ENCODE data around the gene RAB35.

RAB35 gene

DNA sequence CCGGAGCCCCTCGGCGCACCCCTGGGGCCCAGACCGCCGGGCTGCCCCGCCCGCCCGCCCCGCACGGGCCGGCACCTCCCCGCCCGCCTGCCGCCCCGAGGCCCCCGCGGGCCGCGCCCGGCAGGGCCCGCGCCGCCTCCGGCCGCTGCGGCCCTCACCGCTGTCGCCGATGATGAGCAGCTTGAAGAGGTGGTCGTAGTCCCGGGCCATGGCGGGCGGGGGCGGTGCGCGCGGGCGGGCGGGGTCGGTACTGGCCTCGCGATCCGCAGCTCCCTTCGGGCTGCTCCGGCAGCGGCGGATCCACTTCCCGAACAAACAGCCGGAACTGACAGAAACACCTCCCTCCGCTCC is at the start of gene RAB35:
RAB35 (minus strand) TSS at position 313 of the 351 bp plus-strand sequence; CDS start at position 210, 103 bp downstream.
- TF ChIP-seq, protein P1, sequence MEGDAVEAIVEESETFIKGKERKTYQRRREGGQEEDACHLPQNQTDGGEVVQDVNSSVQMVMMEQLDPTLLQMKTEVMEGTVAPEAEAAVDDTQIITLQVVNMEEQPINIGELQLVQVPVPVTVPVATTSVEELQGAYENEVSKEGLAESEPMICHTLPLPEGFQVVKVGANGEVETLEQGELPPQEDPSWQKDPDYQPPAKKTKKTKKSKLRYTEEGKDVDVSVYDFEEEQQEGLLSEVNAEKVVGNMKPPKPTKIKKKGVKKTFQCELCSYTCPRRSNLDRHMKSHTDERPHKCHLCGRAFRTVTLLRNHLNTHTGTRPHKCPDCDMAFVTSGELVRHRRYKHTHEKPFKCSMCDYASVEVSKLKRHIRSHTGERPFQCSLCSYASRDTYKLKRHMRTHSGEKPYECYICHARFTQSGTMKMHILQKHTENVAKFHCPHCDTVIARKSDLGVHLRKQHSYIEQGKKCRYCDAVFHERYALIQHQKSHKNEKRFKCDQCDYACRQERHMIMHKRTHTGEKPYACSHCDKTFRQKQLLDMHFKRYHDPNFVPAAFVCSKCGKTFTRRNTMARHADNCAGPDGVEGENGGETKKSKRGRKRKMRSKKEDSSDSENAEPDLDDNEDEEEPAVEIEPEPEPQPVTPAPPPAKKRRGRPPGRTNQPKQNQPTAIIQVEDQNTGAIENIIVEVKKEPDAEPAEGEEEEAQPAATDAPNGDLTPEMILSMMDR (conservative IDR thresholded peaks at IDR 0.05; ENCODE audit: low read length), result no peak
- H3K4me3 ChIP-seq (ENCODE audit: low read length), result peak within 1 kb of the TSS; percentile 93
- no peak for DNase-seq (ENCODE audit: low read depth)

DNA sequence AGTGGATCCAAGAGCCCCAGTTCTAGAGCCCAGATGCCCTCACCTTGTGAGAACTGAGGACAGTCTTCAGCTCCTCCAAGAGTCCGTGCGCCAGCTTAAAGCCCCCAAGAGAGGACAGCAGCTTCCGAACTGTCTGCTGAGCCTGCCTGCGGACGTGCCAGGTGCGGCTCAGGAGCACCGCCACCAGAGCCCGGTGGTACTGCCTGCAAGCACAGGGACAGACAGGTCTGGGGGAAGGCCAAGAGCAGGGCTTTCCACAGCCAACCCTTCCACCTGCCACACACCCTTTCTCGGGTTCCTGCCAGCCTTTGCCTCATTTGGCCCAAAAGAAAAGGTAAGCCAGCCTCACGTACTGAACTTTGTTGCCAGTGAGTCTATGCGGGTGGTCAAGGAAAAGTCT is 47.7 kb upstream of the RAB35 start:
- no peak for DNase-seq (ENCODE audit: low read depth)
- no peak overlapping the region for H3K4me3 ChIP-seq (ENCODE audit: low read length)
- TF ChIP-seq, protein P1 (conservative IDR thresholded peaks at IDR 0.05; ENCODE audit: low read length), result no peak

DNA sequence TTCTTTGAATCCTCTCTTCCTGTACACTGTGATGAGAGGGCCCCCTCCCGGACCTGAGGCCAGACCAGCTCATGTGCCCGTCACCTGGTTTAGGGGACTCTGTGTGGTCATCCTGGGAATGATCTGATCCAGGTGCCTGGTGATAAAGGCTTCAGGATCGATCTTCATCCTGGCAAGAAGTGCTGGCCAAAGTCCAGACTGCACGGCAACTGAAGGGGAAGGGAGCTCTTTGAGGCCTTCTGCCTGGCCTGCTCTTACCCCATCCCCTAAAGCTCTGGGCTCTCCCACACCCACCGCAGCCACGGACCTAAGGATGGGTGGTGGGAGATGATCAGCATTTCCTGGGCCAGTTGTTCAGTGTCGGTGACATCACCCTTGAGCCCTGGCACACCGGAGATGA is 46.2 kb upstream of the RAB35 start:
- no peak for DNase-seq (ENCODE audit: low read depth)
- TF ChIP-seq, protein P1 (conservative IDR thresholded peaks at IDR 0.05; ENCODE audit: low read length), result no peak
- H3K4me3 ChIP-seq (ENCODE audit: low read length), result no peak overlapping the region

DNA sequence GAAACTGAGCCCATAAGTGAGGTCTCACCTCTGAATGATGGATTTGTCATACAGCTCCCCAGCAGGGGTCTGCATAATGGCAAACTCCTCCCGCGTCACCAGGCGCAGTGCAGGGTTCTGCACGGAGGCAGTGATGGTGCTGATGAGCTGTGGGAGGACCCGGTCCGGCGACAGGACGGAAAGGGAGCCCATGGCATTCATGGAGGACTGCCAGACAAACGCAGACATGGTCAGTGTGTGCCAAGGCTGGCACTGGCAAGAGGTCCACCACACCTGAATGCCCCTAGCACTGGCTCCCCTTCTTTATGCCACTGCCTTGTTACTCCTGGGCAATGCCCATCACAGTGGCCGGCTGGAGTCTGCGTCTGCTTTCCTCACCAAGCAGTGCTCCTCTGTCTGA is 45.3 kb upstream of the RAB35 start:
- TF ChIP-seq, protein P1 (conservative IDR thresholded peaks at IDR 0.05; ENCODE audit: low read length), result no peak
- no peak overlapping the region for H3K4me3 ChIP-seq (ENCODE audit: low read length)
- no peak for DNase-seq (ENCODE audit: low read depth)

DNA sequence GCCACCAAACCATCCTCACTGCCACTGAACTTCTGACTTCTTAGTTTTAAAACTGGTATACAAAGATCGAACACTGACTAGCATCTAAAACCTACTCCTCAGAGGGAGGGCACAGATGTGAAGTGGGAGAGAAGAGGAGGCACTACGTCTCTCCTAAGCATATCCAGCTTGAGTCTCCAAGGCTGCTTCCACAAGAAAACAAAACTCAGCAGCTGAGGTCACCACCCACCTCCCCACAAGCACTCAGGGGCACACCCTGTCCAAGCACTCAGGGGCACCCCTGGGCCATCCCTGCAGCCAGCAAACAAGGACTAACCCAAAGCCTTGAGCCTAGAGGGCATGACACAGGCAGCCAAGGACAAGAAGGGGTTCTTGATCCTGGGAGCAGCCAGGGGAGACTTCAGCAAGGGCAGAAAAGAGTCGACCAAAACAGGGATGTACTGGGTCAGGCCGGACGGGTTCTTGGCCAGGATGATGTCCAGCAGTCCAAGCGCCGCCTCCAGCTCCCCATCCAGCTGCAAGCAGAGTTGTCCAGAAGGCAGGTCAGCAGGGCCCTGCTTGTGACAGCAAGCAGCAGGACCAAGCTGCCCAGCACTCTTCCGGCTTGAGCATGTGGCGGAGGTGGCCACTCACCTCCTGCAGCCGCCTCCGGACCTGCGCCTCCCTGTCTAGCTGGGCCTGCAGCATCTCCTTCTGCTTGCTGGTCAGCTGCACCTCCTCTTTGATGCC is 43.1 kb upstream of the RAB35 start:
- TF ChIP-seq, protein P1 (conservative IDR thresholded peaks at IDR 0.05; ENCODE audit: low read length), result no peak
- H3K4me3 ChIP-seq (ENCODE audit: low read length), result no peak overlapping the region
- no peak for DNase-seq (ENCODE audit: low read depth)

DNA sequence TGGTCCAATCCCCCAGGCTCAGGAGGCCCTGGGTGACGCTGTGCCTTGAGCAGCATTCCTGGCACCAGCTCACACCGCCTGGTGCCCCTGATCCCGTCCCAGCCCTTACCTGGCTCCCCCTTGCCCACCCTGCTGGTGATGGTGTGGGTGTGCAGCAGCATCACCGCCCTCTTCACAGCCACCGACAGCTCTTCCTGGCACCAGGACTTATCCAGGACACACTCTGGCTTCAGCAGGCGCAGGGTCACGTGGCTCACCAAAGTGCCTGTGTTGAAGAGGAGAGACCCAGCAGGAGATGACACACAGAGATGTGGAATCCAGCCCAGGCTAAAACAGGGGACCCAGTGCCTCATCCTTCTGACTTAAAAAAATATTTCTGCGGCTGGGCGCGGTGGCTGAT is 41.8 kb upstream of the RAB35 start:
- DNase-seq (ENCODE audit: low read depth), result no peak
- TF ChIP-seq, protein P1 (conservative IDR thresholded peaks at IDR 0.05; ENCODE audit: low read length), result no peak

DNA sequence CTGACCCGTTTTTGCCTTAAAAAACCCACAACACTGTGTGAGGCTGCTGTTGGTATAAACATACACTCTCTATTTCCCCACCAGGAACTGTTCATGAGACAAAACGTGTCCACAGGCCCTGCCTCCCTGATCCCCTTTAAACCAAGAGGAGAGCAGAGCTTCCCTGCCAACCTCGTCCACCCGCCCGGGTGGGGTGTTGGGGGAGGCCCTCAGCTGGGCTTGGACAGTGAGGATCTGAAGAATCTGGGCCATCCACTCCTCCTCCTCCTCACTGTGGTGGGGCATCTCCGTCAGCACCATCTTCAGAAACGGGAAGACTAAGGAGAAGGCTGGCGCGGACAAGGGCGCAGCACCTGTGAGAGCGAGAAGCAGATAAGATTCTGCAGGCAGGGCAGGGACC is 41.1 kb upstream of the RAB35 start:
- DNase-seq (ENCODE audit: low read depth), result no peak
- no peak overlapping the region for H3K4me3 ChIP-seq (ENCODE audit: low read length)
- TF ChIP-seq, protein P1 (conservative IDR thresholded peaks at IDR 0.05; ENCODE audit: low read length), result no peak

More for the DNA sequence above, 41.8 kb upstream of the RAB35 start:
- no peak overlapping the region for H3K4me3 ChIP-seq (ENCODE audit: low read length)
